Gastrocnemius medialis (tissue), 4 donors: ENCODE results near the gene OR5AC2. TPM values are rescaled to one million over a fixed set of nuclear protein-coding genes. Genes with fewer than 3 reads are reported as not detected.

Source experiments
- ATAC-seq, 2 donors: fragments of 150-250 bp; one replicate each; pipeline ENCODE4 v1.9.1; 2016
- DNase-seq, 2 donors: peaks; one replicate each; pipeline ENCODE4 v3.0.0-alpha.2; 2019
- H3K27ac ChIP-seq, 4 donors: fragments of 200-600 bp; sonication (generic); 1 replicate in 1 of 4; 2 replicates in 3 of 4; pipeline ENCODE4 v1.5.1; 2016 to 2018; ENCODE audit warnings: mild to moderate bottlenecking in 2 of 4, moderate library complexity in 1 of 4
- H3K27me3 ChIP-seq, 3 donors: fragments of 200-600 bp; sonication (generic) in 2 of 3; 1 replicate in 1 of 3; 2 replicates in 2 of 3; pipeline versions ENCODE4 v1.5.1 to v1.6.0; 2016 to 2019; ENCODE audit warnings: mild to moderate bottlenecking in 1 of 3, moderate library complexity in 1 of 3
- H3K36me3 ChIP-seq, 2 donors: fragments of 200-600 bp; sonication (generic) in 1 of 2; one replicate each; pipeline ENCODE4 v1.5.1; 2017 to 2018
- H3K4me1 ChIP-seq, 2 donors: fragments of 200-600 bp; sonication (generic) in 1 of 2; one replicate each; pipeline ENCODE4 v1.5.1; 2016 to 2017; ENCODE audit warnings: mild to moderate bottlenecking in 2 of 2
- H3K4me3 ChIP-seq, 4 donors: fragments of 200-600 bp; sonication (generic) in 3 of 4; 1 replicate in 1 of 4; 2 replicates in 3 of 4; pipeline ENCODE4 v1.5.1; 2016 to 2019; ENCODE audit warnings: mild to moderate bottlenecking in 2 of 4
- H3K9me3 ChIP-seq, 3 donors: fragments of 200-600 bp; sonication (generic) in 2 of 3; 1 replicate in 1 of 3; 2 replicates in 2 of 3; pipeline ENCODE4 v1.5.1; 2016 to 2019
- POLR2A ChIP-seq, 2 donors: fragments of 450-650 bp; IDR thresholded peaks; one replicate each; pipeline ENCODE4 v1.6.1; 2017; ENCODE audit warnings: antibody characterized with exemption in 2 of 2, mild to moderate bottlenecking in 2 of 2, moderate library complexity in 2 of 2
- in situ Hi-C, 4 donors: fragments of 200-750 bp; cut with MboI; loops; one replicate each; pipeline versions ENCODE4 v1.15.0 to v1.8.0; 2017; ENCODE audit warnings: low sequenced_read_pairs in 4 of 4
- intact Hi-C: fragments of 100-400 bp; cut with DNase I; formaldehyde crosslinking; loops from one replicate; pipeline ENCODE4 v1.15.1; 2023; ENCODE audit warnings: low total_unique reads
- total RNA-seq, 4 donors: library from RNA; depleted of rRNA; stranded (reverse); fragments of >200 nt; gene quantifications; one replicate each; pipeline versions ENCODE4 v1.1.0 to v1.2.3, GENCODE V29; 2016
- TF ChIP-seq, protein P1 (sequence below), 5 experiments: fragments of 450-650 bp in 3 of 5; fragments of 200-600 bp in 2 of 5; sonication (generic) in 2 of 5; IDR thresholded peaks in 4 of 5; conservative IDR thresholded peaks in 1 of 5; 1 replicate in 4 of 5; 2 replicates in 1 of 5; pipeline ENCODE4 v1.5.1; 2016 to 2019; ENCODE audit warnings: antibody characterized with exemption in 5 of 5, mild to moderate bottlenecking in 3 of 5, moderate library complexity in 3 of 5

The OR5AC2 gene
- total RNA-seq, 4 donors from 2014 or later: not detected

DNA sequence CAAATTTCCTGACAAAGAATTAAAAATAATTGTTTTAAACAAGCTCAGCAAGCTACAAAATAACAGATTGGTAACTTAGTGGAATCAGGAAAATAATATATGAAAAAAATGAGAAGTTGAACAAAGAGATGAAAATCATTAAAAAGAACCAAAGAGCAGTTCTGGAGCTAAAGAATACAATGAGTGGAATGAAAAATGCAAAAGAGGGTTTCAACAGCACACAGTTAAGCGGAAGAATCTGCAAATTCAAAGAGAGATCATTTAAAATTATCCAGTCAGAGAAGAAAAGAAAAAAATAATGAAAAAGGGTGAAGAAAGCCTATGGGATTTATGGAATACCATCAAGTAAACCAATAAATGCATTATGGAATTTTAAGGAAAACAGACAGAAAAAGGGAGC is 45.6 kb upstream of the OR5AC2 start:
- no peak for ATAC-seq
- in situ Hi-C loops: loop anchor here (5.0 to 25.0 kb wide), 4 partner anchors 283 to 771 kb away; no protein-coding TSS in a partner anchor
- intact Hi-C loops: no loop called here

DNA sequence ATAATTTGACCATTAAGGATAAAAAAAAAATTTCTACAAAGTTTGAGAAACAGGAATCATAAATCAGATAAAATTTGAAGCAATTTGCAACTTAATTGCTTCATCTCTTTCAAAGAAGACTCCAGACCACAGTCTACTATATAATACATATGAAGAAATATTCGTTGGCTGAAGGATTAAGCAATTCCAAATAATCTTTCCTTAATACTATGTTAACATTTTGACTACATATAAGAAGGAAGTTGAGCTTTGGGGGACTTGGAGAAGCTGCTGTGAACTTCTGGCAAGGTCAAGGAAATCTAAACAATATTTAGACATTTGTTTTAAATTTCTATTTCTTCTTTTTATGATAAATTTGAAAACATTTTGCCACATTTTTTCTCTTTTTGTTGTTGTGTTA is 38.4 kb upstream of the OR5AC2 start:
- in situ Hi-C loops (loop anchor here in 3 of 4 donors (10.0 to 25.0 kb wide), 3 partner anchors 276 to 764 kb away; no protein-coding TSS in a partner anchor), intact Hi-C loops (no loop called here)
- Histone ChIP-seq H3K36me3 (no peaks in the 10 kb centered on the region), H3K4me1 (no peaks in the 10 kb centered on the region), H3K9me3 (no peaks in the 10 kb centered on the region), H3K27ac (no peak overlapping the region), H3K27me3 (no peaks in the 10 kb centered on the region), H3K4me3 (no peak overlapping the region)
- ATAC-seq (no peak), DNase-seq (no peak)
- TF ChIP-seq POLR2A (IDR thresholded peaks at IDR 0.05): no peak
- TF ChIP-seq, protein P1, sequence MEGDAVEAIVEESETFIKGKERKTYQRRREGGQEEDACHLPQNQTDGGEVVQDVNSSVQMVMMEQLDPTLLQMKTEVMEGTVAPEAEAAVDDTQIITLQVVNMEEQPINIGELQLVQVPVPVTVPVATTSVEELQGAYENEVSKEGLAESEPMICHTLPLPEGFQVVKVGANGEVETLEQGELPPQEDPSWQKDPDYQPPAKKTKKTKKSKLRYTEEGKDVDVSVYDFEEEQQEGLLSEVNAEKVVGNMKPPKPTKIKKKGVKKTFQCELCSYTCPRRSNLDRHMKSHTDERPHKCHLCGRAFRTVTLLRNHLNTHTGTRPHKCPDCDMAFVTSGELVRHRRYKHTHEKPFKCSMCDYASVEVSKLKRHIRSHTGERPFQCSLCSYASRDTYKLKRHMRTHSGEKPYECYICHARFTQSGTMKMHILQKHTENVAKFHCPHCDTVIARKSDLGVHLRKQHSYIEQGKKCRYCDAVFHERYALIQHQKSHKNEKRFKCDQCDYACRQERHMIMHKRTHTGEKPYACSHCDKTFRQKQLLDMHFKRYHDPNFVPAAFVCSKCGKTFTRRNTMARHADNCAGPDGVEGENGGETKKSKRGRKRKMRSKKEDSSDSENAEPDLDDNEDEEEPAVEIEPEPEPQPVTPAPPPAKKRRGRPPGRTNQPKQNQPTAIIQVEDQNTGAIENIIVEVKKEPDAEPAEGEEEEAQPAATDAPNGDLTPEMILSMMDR (IDR thresholded peaks at IDR 0.05 in 4 of 5, conservative IDR thresholded peaks at IDR 0.05 in 1 of 5): no peak

More for the DNA sequence above, 45.6 kb upstream of the OR5AC2 start:
- Histone ChIP-seq H3K27me3 (no peaks in the 10 kb centered on the region), H3K4me1 (no peaks in the 10 kb centered on the region), H3K36me3 (no peaks in the 10 kb centered on the region), H3K27ac (no peak overlapping the region), H3K9me3 (no peaks in the 10 kb centered on the region), H3K4me3 (no peak overlapping the region)
- no peak for TF ChIP-seq POLR2A (IDR thresholded peaks at IDR 0.05)
- TF ChIP-seq, protein P1 (IDR thresholded peaks at IDR 0.05 in 4 of 5, conservative IDR thresholded peaks at IDR 0.05 in 1 of 5): no peak
- no peak for DNase-seq

DNA sequence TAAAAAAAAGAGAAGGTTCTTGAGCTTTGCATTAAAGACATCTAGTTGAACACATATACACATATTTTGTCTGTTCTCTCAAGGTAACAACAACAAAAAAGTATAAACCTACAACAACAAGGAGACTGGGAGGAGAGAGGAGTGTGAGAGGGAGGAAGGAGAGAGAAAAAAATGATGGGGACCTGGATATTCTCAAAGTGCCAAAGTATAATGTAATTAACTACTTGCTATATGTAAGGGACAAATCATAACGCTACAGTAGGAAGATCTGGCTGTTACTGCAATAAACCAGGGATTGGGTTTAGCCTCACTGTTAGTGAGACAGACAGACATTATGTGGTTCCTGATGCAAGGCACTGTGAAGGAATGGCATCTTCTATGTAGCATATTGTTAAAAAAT is 37.7 kb upstream of the OR5AC2 start:
- Histone ChIP-seq H3K27me3 (no peaks in the 10 kb centered on the region), H3K27ac (no peak overlapping the region), H3K4me1 (no peaks in the 10 kb centered on the region), H3K36me3 (no peaks in the 10 kb centered on the region), H3K9me3 (no peaks in the 10 kb centered on the region), H3K4me3 (no peak overlapping the region)
- intact Hi-C loops: no loop called here
- TF ChIP-seq POLR2A (IDR thresholded peaks at IDR 0.05): no peak
- TF ChIP-seq, protein P1 (IDR thresholded peaks at IDR 0.05 in 4 of 5, conservative IDR thresholded peaks at IDR 0.05 in 1 of 5): no peak
- no peak for DNase-seq
- in situ Hi-C loops: loop anchor here in 3 of 4 donors (10.0 to 25.0 kb wide), 3 partner anchors 276 to 763 kb away; no protein-coding TSS in a partner anchor
- ATAC-seq: no peak

DNA sequence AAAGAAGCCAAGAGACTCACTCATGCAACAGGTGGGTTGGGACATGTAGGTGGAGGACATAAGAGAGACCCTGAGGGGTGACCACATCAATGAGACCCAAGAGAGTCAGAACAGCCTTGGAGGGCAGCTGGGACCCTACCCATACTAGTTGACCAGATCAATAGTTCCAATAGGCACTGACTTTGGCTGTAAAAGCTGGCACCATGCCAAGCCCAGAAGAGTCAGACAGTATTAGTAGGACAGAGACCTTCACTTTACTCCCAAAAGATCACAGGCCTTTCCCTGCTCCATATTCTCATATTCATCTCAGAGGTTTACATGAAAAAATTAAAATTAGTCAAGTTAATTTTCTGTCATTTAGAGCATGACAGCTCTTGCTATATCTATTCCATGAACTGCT is 30.9 kb upstream of the OR5AC2 start:
- in situ Hi-C loops: no loop called here
- no peaks in the 10 kb centered on the region for H3K36me3 ChIP-seq
- H3K27me3 ChIP-seq: no peaks in the 10 kb centered on the region
- H3K4me3 ChIP-seq: no peak overlapping the region
- no peaks in the 10 kb centered on the region for H3K9me3 ChIP-seq
- TF ChIP-seq, protein P1 (IDR thresholded peaks at IDR 0.05 in 4 of 5, conservative IDR thresholded peaks at IDR 0.05 in 1 of 5): no peak
- TF ChIP-seq POLR2A (IDR thresholded peaks at IDR 0.05): no peak
- H3K27ac ChIP-seq: no peak overlapping the region
- H3K4me1 ChIP-seq: no peaks in the 10 kb centered on the region
- intact Hi-C loops: no loop called here
- no peak for ATAC-seq
- no peak for DNase-seq

DNA sequence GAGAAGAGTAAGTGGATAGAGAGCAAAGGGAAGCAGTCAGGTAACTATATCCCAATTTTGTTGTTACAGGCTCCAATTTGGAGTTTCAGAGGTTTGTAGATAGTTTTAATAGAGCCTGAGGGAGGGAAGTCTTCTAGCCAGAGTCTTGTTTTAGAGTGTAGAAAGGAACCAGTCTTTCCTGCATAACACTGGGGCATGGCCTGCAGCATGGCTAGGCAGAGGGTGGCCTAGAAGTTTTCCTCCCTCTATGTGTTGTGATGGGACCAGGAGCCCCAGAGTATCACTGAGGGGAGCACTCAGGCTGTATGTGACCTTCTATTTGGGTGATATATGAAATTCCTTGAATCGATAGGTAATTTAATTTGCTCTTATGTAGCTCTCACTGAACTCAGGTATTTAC is 29.3 kb upstream of the OR5AC2 start:
- H3K9me3 ChIP-seq: no peaks in the 10 kb centered on the region
- H3K4me1 ChIP-seq: no peaks in the 10 kb centered on the region
- TF ChIP-seq POLR2A (IDR thresholded peaks at IDR 0.05): no peak
- TF ChIP-seq, protein P1 (IDR thresholded peaks at IDR 0.05 in 4 of 5, conservative IDR thresholded peaks at IDR 0.05 in 1 of 5): no peak
- in situ Hi-C loops (no loop called here), intact Hi-C loops (no loop called here)
- H3K4me3 ChIP-seq: no peak overlapping the region
- H3K36me3 ChIP-seq: no peaks in the 10 kb centered on the region
- H3K27ac ChIP-seq: no peak overlapping the region
- H3K27me3 ChIP-seq: no peaks in the 10 kb centered on the region
- no peak for ATAC-seq
- DNase-seq: no peak
